NCI-H82 treated with DMSO at 0.1 percent for 48 hours (cell line): ENCODE data around the gene LINS1.

Experiments
- DNase-seq: peaks from one replicate; lab custom pipeline; 2025; ENCODE audit not compliant: unreplicated experiment; lab: John Stamatoyannopoulos, UW

LINS1 gene

GRCh38 chr15:100558771-100559254, 43.2 kb downstream of the LINS1 start:
- no peak for DNase-seq

- no peak for DNase-seq
Measured at GRCh38 chr15:100553468-100553867, 48.5 kb downstream of the LINS1 start.

DNA sequence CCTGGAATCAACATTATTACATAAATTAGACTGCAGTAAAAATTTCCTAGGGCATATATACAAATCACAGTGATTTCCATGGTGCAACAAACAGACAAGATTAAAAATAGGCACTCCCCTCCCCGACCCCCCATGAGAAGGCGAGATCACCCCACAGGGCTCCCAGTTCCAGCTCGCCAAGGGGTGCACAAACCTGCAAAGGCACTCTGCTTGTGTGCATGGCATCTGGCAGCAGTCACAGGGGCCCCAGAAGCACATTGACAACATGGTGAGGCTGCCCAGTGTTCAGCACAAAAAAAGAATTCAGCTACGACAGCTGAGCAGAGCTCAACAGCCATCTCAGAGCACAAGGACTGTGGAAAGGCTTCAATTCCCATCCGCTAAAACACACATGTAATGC, 54.0 kb downstream of the LINS1 start:
- DNase-seq: no peak

- DNase-seq: no peak
Measured at GRCh38 chr15:100544946-100545345, 57.0 kb downstream of the LINS1 start.

DNA sequence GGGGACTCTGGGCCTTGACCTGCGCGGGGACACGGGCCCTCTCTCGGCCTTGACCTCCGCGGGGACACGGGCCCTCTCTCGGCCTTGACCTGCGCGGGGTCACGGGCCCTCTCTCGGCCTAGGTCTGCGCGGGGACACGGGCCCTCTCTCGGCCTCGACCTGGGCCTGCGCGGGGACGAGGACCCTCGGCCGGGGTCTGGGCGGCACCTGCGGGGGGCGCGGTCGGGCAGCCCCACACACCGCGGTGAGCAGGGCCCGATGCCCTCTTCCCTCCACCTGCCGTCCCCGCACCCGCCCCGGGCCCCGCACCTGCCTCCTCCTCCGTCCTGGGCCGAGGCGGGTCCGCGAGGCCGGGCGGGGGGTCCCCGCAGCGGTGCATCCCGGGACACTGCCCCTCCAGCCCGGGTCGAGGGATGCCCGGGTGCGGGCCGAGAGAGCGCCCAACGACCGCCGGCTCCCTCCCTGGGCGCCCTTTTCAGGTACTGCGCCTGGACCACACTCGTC, 57.6 kb downstream of the LINS1 start:
- no peak for DNase-seq

DNA sequence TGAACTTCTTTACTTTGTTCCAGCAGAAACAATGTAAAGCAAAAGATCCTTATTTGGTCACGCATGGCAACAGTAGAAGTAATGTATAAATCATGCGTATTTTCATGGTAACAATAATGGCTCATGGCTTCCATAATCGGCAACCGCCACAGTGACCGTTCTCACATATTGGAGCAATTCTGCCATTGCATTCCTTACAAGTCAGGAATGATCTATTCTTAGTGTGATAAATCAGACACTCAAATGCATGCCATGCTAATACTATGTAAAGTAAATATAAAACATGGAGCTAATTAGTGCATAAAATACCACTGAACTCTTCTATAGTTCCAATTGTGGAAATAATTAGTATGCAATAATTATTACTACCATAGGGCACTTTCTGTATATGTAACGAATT, 59.7 kb downstream of the LINS1 start:
- DNase-seq: no peak

- no peak for DNase-seq
Measured at GRCh38 chr15:100537331-100537730, 64.7 kb downstream of the LINS1 start.

DNA sequence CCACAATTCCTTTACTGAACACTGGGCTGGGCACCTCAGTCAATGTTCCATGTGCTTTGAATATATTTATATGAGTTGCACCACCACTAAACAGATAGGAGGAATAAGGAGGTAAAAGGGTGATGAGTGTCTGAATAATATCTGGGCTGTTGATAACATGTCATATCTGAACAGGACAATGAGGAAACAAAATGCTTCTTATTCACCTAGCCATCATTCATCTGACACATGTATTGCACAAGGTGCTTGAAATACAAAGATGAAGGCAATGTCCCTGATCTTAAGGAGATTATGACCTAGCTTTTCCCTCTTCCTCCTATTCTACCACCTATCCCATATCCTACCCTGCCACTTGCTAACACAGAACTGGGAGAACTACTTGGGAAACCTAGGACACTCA, 65.3 kb downstream of the LINS1 start:
- no peak for DNase-seq

GRCh38 chr15:100533886-100534285, 68.1 kb downstream of the LINS1 start:
- no peak for DNase-seq

GRCh38 chr15:100531823-100532327, 70.1 kb downstream of the LINS1 start:
- DNase-seq: no peak

- no peak for DNase-seq
Measured at GRCh38 chr15:100531204-100531603, 70.8 kb downstream of the LINS1 start.

DNA sequence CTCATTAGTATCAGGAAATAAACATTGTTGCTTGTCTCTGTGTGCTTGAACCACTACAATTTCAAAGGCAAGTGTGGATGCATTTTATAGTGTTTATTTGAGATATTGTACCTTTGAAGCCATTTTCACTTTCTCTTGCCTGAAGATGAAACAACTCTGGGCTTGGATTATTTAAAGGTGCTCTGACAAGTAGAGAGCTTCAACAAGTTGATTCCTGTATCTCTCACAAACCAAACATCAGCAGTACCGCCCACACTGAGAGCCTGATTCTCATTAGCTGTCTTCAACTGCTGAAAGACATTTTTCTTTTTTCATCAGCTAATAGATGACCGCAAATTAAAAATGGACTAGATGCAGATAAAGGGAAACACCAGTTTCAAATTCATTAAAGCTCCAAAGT, 72.4 kb downstream of the LINS1 start:
- no peak for DNase-seq

- DNase-seq: no peak
Measured at GRCh38 chr15:100528833-100529428, 73.1 kb downstream of the LINS1 start, which contains the start of gene CERS3. Gene CERS3 (minus strand): TSS chr15:100528950. CDS start chr15:100501849, 27,101 bp downstream.

- DNase-seq: no peak
Measured at GRCh38 chr15:100526027-100526481, 75.9 kb downstream of the LINS1 start.

DNA sequence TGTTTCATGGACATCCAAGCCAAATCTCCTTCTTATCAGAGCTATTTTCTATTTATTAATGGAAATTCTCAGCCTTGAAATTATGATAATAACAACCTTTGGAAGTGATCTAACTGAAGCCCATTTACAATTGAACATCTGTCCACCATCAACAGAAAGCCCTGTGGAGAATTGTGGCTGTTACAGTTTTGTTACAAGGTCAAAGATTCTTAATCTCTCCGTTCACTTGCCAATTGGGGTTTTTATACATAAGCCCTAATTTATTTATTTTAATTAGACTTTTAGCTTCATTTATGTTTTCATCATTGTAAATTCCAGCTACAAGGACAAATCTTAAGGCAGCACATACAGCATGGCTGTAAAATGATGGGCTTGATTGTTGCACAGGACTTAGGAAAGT, 76.5 kb downstream of the LINS1 start:
- DNase-seq: no peak

GRCh38 chr15:100524326-100524725, 77.7 kb downstream of the LINS1 start:
- no peak for DNase-seq

- DNase-seq: no peak
Measured at GRCh38 chr15:100521907-100522306, 80.1 kb downstream of the LINS1 start.

- no peak for DNase-seq
Measured at GRCh38 chr15:100520132-100520921, 81.7 kb downstream of the LINS1 start.

GRCh38 chr15:100517846-100518245, 84.1 kb downstream of the LINS1 start:
- no peak for DNase-seq
